Stimulated activated CD8-positive, alpha-beta memory T cell treated with anti-CD3 and anti-CD28 coated beads, Interleukin-15, amount 100 ng/mL, for 1 hour (primary cell): ENCODE results near the gene DBP.

ENCODE experiments used
- DNase-seq: peaks from one replicate; pipeline ENCODE4 v3.0.0-alpha.2; 2020; ENCODE audit warnings: low read depth

The DBP gene

DNA sequence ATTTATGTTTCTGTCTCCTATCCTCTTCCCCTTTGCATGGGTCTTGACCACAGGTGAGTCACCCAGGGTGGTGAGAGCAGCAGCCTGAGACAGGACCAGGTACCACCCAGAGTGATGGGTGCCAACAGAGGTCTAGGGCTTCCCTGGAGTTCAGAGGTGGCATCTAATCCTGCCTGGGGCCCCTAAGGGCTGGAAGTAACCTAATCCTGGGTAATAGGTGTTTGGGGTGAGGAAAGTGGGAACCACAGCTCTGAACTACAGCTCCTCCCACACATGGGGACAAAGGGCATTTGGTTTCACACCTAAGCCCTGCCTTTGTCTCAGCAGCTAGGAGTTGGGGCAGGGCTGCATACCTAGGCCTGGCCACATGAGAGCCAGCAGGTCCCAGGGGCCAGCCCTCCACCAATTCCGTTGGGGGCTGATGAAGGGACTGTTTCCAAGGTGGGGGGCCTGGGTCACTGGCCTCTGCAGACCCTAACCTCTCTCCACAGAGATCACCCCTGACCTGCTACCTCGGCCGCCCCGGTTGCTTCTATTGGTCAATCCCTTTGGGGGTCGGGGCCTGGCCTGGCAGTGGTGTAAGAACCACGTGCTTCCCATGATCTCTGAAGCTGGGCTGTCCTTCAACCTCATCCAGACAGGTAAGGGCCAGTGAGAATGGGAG lies 9.8 kb downstream of the DBP start:
- DNase-seq: no peak

GRCh38 chr19:48625891-48626327 lies 11.3 kb downstream of the DBP start:
- DNase-seq: no peak

DNA sequence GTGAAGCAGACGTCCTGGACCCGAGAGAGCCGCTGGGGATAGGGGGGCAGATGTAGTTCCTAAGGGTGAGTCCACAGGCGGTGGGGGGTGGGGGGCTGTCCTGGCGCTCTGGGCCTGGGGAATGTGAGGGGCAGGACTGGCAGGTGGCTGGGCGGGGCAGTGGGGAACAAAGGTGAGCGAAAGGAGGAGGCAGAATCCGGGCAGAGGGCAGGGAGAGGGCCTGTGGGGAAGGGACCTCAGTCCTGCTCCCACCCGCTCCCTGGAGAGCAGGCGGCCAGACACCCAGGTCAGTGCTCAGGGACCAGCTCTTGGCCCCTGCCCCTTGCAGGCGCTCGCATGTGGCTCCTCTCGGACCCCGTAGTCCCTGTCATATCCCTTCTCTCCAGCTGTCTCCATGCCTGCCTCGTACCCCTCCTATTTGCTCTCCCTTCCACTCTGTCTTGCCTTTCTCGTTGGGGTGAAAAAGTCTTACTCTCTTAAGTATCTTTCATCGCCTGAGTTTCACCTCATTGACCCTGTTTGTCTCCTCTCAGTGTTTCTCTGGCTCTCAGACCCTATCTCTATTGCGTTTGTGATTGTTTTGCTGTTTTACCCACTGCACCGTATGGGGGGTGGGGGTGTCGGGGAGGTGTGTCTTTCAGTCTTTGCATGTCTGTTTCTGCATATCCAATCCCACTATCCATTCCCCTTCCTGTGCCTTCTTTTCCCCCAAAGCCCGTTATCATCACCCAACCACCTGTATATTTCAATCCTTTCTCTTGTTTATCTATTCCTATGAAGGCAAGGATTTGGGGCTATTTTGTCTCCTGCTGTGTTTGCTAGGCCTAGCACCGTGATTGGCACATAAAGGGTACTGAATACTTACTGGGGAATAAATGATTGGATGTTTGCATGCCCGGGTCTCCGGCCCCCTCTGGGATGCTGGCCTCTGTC lies 12.1 kb downstream of the DBP start:
- DNase-seq: no peak

DNA sequence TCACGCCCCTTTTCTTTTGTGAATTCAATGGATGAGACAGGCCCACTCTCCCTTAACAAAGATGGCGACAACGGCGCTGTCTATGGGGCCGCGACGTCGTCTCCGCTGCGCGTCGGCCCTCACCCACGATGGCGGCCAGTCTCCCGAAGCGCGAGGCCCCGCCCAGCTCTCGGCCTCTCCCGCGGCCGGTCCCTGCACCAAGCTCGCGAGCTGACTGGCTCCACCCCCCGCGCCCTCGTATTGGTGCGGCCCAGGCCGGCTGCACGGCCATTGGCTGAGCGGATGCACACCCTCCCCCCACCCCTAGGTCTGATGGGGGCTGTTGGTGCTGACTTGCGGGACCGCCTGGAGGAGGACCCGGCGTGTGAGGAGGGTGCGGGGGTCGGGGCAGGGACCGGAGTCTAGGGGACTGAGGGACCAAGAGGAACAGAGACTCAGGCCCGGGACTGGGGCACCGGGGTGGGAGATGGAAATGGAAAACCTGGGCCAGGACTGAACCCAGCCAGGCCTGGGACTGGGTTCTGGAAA lies 13.0 kb downstream of the DBP start:
- DNase-seq: peak; percentile 86

DNA sequence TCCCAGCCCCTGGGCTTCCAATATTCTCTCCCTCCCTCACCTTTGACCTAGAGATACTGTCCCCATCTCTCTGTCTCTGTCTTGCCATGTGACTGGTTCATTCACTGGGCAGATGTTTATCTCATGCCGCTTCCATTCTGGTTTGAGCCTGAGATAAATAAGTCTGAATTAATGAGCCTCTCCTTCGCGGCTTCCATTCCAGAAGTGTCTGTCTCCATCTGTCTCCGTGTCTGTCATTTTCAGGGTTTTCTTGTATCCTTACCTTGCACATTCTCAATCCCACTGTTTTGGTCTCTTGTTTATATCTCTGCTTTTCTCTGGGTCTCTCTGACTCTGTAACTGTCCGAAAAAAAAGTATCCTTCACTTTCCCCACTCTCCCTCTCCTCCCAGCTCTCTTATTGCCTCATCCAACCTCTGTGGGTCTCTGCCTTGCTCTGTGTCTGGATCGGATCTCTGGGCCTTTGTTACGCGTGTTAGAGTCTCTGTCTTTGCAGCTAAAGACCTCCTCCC lies 13.6 kb downstream of the DBP start:
- no peak for DNase-seq

- DNase-seq: no peak
These were observed 17.2 kb downstream of the DBP start for GRCh38 chr19:48619692-48620585.

- peak; percentile 91 for DNase-seq
These were observed 18.1 kb downstream of the DBP start, which contains the start of the genes RPL18 and SPHK2 for GRCh38 chr19:48618916-48619691. TSS of gene RPL18 (minus strand) at chr19:48619178. CDS start at chr19:48619143, 35 bp downstream. TSS of gene SPHK2 (plus strand) at chr19:48619506. CDS start at chr19:48620515, 1,009 bp downstream.

GRCh38 chr19:48618278-48618915 lies 18.8 kb downstream of the DBP start:
- no peak for DNase-seq

- no peak for DNase-seq
These were observed 19.8 kb downstream of the DBP start for GRCh38 chr19:48617146-48617937.

DNA sequence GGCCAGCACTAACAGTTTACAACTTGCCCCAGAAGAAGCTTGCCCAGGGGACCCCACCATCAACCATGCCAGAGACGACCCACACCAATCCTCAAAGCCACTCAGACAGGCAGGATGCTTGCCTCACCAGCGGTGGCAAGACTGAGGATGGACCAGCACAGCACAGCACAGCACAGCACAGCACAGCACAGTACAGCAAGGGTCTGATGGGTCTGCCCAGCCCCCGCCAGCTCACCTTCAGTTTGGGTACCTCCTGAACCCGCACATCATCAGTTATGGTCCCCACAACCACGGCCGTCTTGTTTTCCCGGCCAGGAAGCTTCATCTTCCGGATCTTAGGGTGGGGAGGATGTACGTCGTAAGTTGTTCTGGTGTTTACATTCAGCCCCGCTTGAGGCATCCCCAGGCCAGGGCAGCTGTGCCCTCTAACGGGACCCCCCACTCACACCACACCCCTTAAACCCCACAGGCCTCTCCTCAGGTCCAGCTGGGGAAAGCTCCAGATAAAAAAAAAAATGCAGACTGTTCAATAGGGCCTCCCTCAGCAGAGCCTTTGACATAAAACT lies 20.6 kb downstream of the DBP start:
- DNase-seq: no peak

DNA sequence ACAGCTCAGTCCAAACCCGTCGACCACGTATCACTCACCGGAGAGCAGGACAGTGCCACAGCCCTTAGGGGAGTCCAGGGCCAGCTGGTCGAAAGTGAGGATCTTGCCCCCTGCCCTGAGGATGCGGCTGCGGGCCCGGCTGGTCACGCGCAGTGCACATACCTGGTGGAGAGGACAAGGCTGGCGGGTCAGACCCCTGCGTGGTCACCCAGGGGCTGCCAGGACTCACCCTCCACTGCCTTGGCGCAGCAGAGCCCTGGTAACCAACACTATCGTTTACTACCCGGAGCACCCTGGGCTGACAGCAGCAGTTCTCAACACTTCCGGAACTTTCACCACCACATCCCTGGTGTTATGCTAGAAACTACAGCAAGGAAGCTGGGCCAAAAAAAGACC lies 21.1 kb downstream of the DBP start:
- no peak for DNase-seq

DNA sequence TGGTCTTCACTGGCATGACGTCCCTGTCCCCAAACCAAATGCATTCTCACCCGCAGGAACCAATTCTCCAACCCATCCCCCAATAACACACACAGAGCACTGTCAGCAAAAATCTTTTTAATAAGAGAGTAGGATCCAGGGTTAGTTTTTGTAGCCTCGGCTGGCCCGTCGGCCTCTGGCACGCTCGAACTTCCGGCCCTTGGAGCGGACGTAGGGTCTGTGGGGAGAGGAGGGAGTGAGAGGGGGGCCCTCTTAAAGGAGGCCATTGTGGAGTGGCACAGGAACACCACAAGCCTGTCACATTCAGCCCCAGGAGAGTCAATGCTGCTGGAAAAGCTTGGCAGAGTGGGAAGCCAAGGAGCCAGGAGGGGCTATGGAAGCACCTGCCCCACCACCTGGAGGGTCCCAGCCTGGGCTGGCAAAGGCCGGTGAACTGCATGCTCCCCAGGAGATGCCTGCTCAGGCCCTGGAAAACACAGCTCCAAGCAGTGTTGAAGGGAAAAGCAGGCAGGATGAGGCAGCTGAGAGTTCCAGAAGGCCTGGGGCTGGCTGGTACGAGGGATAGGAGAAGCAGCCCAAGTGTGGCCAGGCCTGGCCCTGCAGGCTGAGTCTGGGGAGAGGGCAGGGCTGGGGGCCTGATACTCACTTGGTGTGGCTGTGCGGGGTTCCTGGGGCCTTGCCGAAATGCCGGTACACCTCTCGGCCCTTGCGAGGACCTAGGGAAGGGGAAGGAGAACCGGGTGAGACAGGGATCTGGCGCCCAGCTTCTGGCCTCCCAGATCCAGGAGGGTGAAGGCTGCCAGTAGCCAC lies 21.7 kb downstream of the DBP start:
- no peak for DNase-seq

DNA sequence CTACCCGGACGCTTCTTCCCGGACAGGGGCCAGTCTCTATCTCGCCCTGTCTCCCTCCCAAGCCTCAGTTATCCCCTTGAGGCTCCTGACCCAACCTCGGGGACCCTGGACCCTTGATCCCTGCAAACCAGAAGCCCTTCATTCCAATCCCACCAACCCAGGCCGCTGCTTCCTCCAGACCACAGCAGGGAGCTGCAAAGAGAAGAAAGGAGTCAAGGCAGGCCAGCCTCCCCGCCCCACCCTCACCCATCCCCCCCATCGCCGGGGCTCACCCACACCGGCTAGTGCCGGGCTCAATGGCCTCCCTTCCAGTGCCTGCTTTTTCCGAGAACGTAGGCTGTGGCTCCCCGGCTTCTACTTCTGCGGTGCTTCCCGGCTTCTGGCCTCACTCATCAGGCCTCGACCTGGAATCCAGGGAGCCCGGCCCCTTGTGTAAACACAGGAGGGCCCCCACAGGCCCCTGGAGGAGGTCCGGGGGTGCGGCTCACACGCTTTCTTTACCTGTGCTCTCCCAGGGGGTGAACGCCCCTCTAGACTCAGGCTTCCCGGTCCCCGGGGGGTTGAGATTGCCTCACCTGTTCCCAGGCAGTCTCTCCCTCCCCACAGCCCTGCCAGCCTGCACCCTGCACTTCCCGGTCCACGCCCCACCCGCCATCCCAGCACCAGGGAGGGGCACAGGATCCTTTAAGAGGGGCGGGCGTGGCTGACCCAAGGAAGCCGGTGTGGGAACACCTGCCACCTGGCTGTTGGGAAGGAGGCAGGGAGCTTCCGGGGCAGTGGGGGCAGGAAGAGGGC lies 22.5 kb downstream of the DBP start, which contains the start of gene FAM83E:
Gene FAM83E, minus strand, starts transcription at position 641 of the 795 bp plus-strand sequence. CDS start 1,704 bp downstream, outside the sequence.
- no peak for DNase-seq

DNA sequence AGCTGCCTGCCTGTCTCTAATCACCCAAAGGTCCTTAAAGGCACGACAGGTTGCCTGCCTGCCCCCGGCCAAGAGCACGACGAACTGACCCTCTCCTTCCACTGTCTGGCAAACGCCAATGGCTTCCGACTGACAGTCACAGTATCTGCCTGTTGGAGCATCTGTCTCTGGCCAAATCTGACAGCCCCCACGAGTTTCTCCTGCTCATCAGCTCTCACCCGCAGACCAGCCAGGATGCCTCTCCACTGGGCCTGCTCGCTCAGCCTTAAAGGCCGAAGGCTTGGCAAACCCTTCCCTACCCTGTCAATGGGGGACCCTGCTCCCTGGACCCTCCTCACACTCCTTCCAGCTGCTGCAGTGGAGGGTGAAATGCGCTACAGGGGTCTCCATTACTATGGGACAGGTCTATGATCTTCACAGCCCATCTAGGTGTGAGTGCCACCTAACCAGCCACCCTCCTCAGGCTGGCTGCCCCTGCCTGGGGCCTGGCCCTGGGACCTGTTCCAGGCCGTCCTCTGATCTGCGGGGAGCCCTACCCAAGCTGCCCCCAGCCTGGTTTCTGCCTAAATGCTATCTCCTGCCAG lies 23.2 kb downstream of the DBP start:
- no peak for DNase-seq

DNA sequence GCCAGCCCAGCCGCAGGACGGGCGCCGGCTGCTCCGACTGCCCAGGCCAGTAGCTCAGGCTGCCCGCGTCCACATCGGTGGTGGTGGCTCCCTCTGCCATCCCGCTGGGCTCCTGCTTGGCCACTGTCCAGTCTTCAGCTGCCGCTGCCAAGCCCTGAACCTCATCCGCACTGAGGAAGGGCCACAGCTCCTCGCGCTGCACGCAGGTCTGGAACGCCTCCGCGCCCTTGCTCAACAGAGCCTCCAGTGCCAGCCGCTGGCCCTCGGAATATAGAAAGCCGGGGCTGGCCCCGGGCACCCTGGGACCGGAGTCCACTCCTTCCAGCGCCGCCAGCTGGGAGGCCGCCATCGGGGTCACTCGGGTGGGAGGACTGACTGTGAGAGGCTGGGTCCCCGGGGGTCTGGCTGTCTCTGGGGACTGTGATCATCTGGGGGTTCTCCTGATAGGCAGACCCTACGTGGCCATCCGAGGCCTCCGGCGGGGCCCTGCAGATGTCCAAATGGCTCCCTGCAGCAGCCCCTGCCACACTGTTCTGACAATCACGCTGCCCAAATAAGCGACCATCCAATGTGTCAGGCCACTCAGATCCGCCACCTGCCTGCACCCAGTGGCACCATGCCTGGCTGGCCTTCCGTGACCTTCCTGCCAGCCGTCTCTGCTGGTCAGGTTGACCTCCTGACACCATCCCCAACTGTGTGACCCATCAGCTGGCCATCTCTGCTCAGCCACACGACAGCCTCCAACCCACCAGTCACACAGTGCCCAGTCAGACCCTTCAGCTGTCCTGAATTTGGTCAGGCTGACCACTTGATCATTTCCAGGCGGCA lies 23.9 kb downstream of the DBP start:
- no peak for DNase-seq

DNA sequence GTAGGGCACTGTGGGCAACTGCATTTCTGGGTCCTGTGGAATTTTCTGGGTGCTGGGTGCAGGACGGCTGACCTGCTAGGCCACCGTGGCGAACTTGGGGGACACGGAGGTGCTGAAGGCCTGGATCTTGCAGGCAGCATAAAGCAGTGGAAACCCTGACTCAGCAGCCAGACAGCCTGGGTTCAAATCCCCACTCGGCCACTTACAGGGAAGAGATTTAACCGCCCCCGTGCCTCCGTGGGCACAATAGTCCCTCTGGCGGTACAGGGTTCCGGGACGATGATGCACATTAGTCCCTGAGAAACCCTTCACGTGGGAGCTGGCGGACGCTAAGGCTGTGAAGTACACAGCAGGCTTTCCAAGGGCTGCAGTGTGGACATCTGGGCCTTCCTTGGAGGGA lies 25.3 kb downstream of the DBP start:
- no peak for DNase-seq
